Breast epithelium (tissue), 4 donors: ENCODE data around the gene RPRD2. TPM values are rescaled to one million over a fixed set of nuclear protein-coding genes. Genes with fewer than 3 reads are reported as not detected.
A peak's percentile ranks its signal among the peaks of the same experiment; 100 is the strongest.

Experiments
- DNase-seq, 2 donors: peaks; one replicate each; pipeline ENCODE4 v3.0.0-alpha.2; 2019; ENCODE audit warnings: low spot score in 2 of 2
- H3K27ac ChIP-seq, 2 donors: fragments of 200-600 bp; sonication (generic) in 1 of 2; one replicate each; pipeline ENCODE4 v1.5.1; 2016 to 2019; ENCODE audit warnings: mild to moderate bottlenecking in 1 of 2
- H3K27me3 ChIP-seq, 2 donors: fragments of 200-600 bp; sonication (generic) in 1 of 2; one replicate each; pipeline versions ENCODE4 v1.5.1 to v1.6.0; 2017 to 2019; ENCODE audit warnings: control low read depth in 1 of 2, mild to moderate bottlenecking in 1 of 2
- H3K36me3 ChIP-seq: fragments of 200-600 bp; one replicate; pipeline ENCODE4 v1.5.1; 2019
- H3K4me1 ChIP-seq, 2 donors: fragments of 200-600 bp; sonication (generic); one replicate each; pipeline ENCODE4 v1.5.1; 2016 to 2019; ENCODE audit warnings: control low read depth in 1 of 2
- H3K4me3 ChIP-seq, 3 donors: fragments of 200-600 bp; sonication (generic); 1 replicate in 2 of 3; 2 replicates in 1 of 3; pipeline ENCODE4 v1.5.1; 2016 to 2019; ENCODE audit warnings: mild to moderate bottlenecking in 3 of 3, moderate library complexity in 2 of 3
- H3K9me3 ChIP-seq, 2 donors: fragments of 200-600 bp; sonication (generic) in 1 of 2; one replicate each; pipeline ENCODE4 v1.5.1; 2016 to 2019; ENCODE audit warnings: control low read depth in 1 of 2
- CTCF ChIP-seq, 3 donors: fragments of 450-650 bp; IDR thresholded peaks; one replicate each; pipeline ENCODE4 v1.5.1; 2016 to 2017; ENCODE audit warnings: antibody characterized with exemption in 3 of 3, mild to moderate bottlenecking in 3 of 3, moderate library complexity in 3 of 3
- POLR2A ChIP-seq: fragments of 450-650 bp; IDR thresholded peaks from one replicate; pipeline ENCODE4 v1.6.1; 2016; ENCODE audit warnings: antibody characterized with exemption, mild to moderate bottlenecking, moderate library complexity
- POLR2AphosphoS5 ChIP-seq, 3 donors: sonication (generic); formaldehyde crosslinking; IDR thresholded peaks; one replicate each; pipeline ENCODE4 v1.6.1; 2017; ENCODE audit warnings: antibody characterized with exemption in 3 of 3
- intact Hi-C: fragments of 100-400 bp; cut with DNase I; formaldehyde crosslinking; loops from one replicate; pipeline ENCODE4 v1.15.1; 2023; ENCODE audit warnings: low total_unique reads
- total RNA-seq, 3 donors: library from RNA; depleted of rRNA; stranded (reverse); fragments of >200 nt; gene quantifications; one replicate each; pipeline ENCODE4 v1.1.0, GENCODE V29; 2016

RPRD2 gene
- total RNA-seq, 3 donors from 2014 or later = 19.4 to 26.5 (median 20.3) TPM

- H3K4me1 ChIP-seq = no peaks in the 10 kb centered on the region
- H3K9me3 ChIP-seq = no peaks in the 10 kb centered on the region
- H3K27ac ChIP-seq = peak within 1 kb of the TSS; percentile 68 to 71
- peak within 1 kb of the TSS; percentile 47 to 66 (median 63) for H3K4me3 ChIP-seq
- intact Hi-C loops = no loop called here
- DNase-seq = peak; percentile 95
- H3K36me3 ChIP-seq = no peaks in the 10 kb centered on the region
- TF ChIP-seq POLR2AphosphoS5 (IDR thresholded peaks at IDR 0.05) = peak in 2 of 3 donors; percentile 19 to 60
- TF ChIP-seq POLR2A = no peak
- peak in 2 of 3 donors; percentile 22 to 30 for TF ChIP-seq CTCF (IDR thresholded peaks at IDR 0.05)
- no peaks in the 10 kb centered on the region for H3K27me3 ChIP-seq
Measured at GRCh38 chr1:150515328-150516049, 151.5 kb downstream of the RPRD2 start, which contains the start of gene FALEC. FALEC (plus strand) TSS chr1:150515752.

GRCh38 chr1:150516050-150516591, 152.2 kb downstream of the RPRD2 start:
- Histone ChIP-seq H3K36me3 (no peaks in the 10 kb centered on the region), H3K4me3 (peak overlapping the region; percentile 47 to 66 (median 63)), H3K4me1 (no peaks in the 10 kb centered on the region), H3K27ac (peak overlapping the region; percentile 68 to 71), H3K9me3 (no peaks in the 10 kb centered on the region), H3K27me3 (no peaks in the 10 kb centered on the region)
- no peak for TF ChIP-seq CTCF (IDR thresholded peaks at IDR 0.05)
- no peak for TF ChIP-seq POLR2A
- TF ChIP-seq POLR2AphosphoS5 (IDR thresholded peaks at IDR 0.05) = no peak
- no peak for DNase-seq
- intact Hi-C loops = no loop called here

GRCh38 chr1:150516616-150517015, 152.7 kb downstream of the RPRD2 start:
- H3K9me3 ChIP-seq = no peaks in the 10 kb centered on the region
- intact Hi-C loops = no loop called here
- peak overlapping the region in 1 of 2 donors; percentile 68 for H3K27ac ChIP-seq
- no peaks in the 10 kb centered on the region for H3K36me3 ChIP-seq
- DNase-seq = no peak
- H3K4me1 ChIP-seq = no peaks in the 10 kb centered on the region
- peak overlapping the region in 2 of 3 donors; percentile 63 to 66 for H3K4me3 ChIP-seq
- H3K27me3 ChIP-seq = no peaks in the 10 kb centered on the region
- TF ChIP-seq POLR2A = no peak
- no peak for TF ChIP-seq CTCF (IDR thresholded peaks at IDR 0.05)
- TF ChIP-seq POLR2AphosphoS5 (IDR thresholded peaks at IDR 0.05) = no peak

GRCh38 chr1:150521196-150521968, 157.4 kb downstream of the RPRD2 start:
- Histone ChIP-seq H3K27me3 (no peaks in the 10 kb centered on the region), H3K4me3 (no peak overlapping the region), H3K4me1 (no peaks in the 10 kb centered on the region), H3K36me3 (no peaks in the 10 kb centered on the region), H3K27ac (no peak overlapping the region), H3K9me3 (no peaks in the 10 kb centered on the region)
- no peak for TF ChIP-seq CTCF (IDR thresholded peaks at IDR 0.05)
- no peak for TF ChIP-seq POLR2A
- TF ChIP-seq POLR2AphosphoS5 (IDR thresholded peaks at IDR 0.05) = no peak
- intact Hi-C loops = no loop called here
- DNase-seq = no peak
